ENCODE results near the gene CORIN.

Gene CORIN

GRCh38 chr4:47837908-47838294, at the start of gene CORIN:
Gene CORIN, minus strand, starts transcription at chr4:47838067. Its CDS starts 118 bp downstream, at chr4:47837949.
- DNase-seq = no peak

- DNase-seq = no peak
Measured at GRCh38 chr4:47882228-47882627, 44.4 kb upstream of the CORIN start.

GRCh38 chr4:47879458-47879857, 41.6 kb upstream of the CORIN start:
- DNase-seq = no peak

GRCh38 chr4:47876784-47877546, 39.1 kb upstream of the CORIN start:
- DNase-seq = no peak

GRCh38 chr4:47876310-47876709, 38.4 kb upstream of the CORIN start:
- DNase-seq = no peak

GRCh38 chr4:47873877-47874541, 36.1 kb upstream of the CORIN start:
- DNase-seq = no peak

- peak; percentile 30 for DNase-seq
Measured at GRCh38 chr4:47863486-47863885, 25.6 kb upstream of the CORIN start.

- DNase-seq = peak; percentile 81
Measured at GRCh38 chr4:47862297-47862696, 24.4 kb upstream of the CORIN start.

GRCh38 chr4:47860305-47860704, 22.4 kb upstream of the CORIN start:
- no peak for DNase-seq

GRCh38 chr4:47858006-47858405, 20.1 kb upstream of the CORIN start:
- no peak for DNase-seq

GRCh38 chr4:47856713-47857112, 18.8 kb upstream of the CORIN start:
- DNase-seq = no peak

GRCh38 chr4:47855350-47855749, 17.5 kb upstream of the CORIN start:
- peak; percentile 94 for DNase-seq

- peak; percentile 63 for DNase-seq
Measured at GRCh38 chr4:47852136-47852535, 14.3 kb upstream of the CORIN start.

GRCh38 chr4:47849466-47849865, 11.6 kb upstream of the CORIN start:
- no peak for DNase-seq

GRCh38 chr4:47848041-47848440, 10.2 kb upstream of the CORIN start:
- DNase-seq = no peak

- no peak for DNase-seq
Measured at GRCh38 chr4:47842985-47843384, 5.1 kb upstream of the CORIN start.

- no peak for DNase-seq
Measured at GRCh38 chr4:47840291-47840690, 2.4 kb upstream of the CORIN start.

GRCh38 chr4:47839259-47839658, 1.4 kb upstream of the CORIN start:
- DNase-seq = peak; percentile 39

GRCh38 chr4:47838445-47838844, 578 bp upstream of the CORIN start:
- no peak for DNase-seq

GRCh38 chr4:47837094-47837907, 566 bp downstream of the CORIN start:
- DNase-seq = peak; percentile 20

GRCh38 chr4:47836641-47837093, 1.2 kb downstream of the CORIN start:
- peak; percentile 87 for DNase-seq

GRCh38 chr4:47835494-47835893, 2.4 kb downstream of the CORIN start:
- DNase-seq = peak; percentile 70

GRCh38 chr4:47831026-47831679, 6.7 kb downstream of the CORIN start:
- DNase-seq = no peak
